GM19467 (cell line): ENCODE data around the gene GALNT10.
A peak's percentile ranks its signal among the peaks of the same experiment; 100 is the strongest.
"Not testable (repeated sequence)": the region's sequence is repeated elsewhere in the genome, so short reads cannot be mapped to it uniquely, and the experiment has no call there.

Source experiments
- ATAC-seq: cut with Tn5 transposase; IDR thresholded peaks from one replicate; pipeline ENCODE4 v1.9.1; 2021; ENCODE audit warnings: mild to moderate bottlenecking, moderate library complexity; ENCODE audit not compliant: unreplicated experiment

GALNT10 gene

DNA sequence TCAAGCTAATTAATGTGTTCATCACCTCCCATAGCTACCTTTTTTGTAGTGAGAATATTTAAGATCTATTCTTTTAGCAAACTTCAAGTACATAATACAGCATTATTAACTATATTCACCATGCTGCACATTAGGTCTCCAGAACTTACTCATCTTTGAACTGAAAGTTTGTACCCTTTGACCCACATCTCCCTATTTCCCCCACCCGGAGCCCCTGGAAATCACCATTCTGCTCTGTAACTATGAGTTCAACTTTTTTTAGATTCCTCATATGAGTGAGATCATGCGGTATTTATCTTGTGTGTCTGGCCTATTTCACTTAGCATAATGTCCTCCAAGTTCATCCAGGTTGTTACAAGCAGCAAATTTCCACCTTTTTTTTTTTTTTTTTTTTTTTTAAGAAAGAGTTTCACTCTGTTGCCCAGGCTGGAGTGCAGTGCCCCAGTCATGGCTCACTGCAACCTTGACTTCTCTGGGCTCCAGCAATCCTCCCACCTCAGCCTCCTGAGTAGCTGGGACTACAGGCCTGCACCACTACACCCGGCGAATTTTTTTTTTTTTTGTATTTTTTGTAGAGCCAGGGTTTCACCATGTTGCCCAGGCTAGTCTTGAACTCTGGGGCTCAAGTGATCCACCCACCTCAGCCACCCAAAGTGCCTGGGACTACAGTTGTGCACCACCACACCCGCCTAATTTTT, 154.9 kb downstream of the GALNT10 start:
- ATAC-seq = peak; percentile 67

DNA sequence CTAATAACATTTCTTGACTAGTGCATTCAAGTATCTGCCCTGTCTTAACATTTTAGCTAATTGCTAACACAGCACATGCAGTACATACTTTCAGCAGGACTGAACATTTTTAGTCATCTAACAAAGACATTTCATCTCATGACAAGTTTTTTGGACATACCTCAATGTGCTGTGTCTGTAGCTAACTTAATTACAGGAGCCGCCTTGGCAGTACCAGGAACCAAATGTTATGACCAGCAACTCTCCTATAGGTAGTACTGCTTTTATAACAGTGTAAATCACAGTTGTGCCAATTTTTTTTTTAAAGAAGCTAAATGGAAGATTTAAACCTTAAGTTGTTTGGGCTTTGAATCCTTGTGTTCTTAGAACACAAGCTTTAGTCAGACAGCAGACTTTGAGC, 155.9 kb downstream of the GALNT10 start:
- no peak for ATAC-seq

GRCh38 chr5:154349626-154350264, 159.2 kb downstream of the GALNT10 start:
- no peak for ATAC-seq

GRCh38 chr5:154351141-154351540, 160.6 kb downstream of the GALNT10 start:
- no peak for ATAC-seq

- no peak for ATAC-seq
Measured at GRCh38 chr5:154351566-154351965, 161.0 kb downstream of the GALNT10 start.

DNA sequence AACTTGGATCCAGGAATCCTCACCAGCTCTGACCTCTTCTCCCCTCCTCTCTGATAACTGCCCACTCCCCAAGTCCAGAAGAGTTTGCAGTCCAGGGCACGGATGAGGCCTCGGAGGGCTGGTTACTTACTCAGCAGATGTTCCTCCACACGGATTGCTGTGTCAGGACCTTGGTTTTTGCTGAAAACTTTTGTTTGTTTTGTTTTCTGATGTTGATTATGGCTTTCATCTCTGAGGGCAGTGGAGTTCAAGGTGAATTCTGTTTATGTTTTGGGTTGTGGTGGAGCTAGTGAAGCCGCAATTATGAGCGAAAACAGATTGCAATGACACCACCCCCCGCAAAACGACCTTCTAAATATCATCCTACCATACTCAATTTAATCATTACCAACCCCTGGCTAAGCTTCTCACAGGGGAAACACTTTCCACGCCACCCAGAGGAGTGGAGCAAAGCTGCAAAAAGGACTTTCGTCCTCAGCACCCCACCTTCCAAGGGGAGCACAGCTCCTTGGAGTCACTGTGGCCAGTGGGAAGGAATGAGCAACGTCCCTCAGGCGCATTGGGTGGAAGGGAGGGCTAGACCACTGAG, 162.5 kb downstream of the GALNT10 start:
- ATAC-seq = no peak

- no peak for ATAC-seq
Measured at GRCh38 chr5:154355129-154355611, 164.6 kb downstream of the GALNT10 start.

DNA sequence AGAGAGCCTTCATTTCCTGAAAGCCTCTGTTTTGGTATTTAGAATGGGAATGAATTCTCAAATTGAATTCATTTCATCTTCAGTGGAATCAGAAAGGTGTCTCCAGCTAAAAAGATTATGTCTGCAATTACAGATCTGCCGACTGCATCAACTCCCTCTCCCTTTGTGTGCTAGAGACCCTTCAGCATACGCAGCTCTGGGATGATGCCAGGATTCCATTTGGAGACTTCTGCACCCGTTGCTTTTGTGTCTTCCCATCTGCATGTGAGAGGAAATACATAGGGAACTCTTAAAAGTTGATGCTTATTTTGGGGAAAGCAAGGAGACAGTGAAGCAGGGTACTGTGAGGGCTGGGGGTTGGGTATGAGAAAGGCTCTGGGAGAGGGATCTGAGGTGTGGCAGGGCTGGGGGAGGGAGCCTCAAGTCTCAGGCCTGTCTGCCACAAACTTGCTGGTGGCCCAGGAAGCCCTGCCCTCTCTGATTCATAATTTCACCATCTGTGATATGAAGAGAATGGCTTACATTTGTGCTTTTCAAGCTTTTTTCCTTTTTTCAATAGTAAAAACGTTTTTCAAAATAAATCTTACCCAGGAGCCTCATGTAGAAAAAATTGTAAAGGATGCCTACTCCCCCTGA, 165.6 kb downstream of the GALNT10 start:
- no peak for ATAC-seq

- ATAC-seq = no peak
Measured at GRCh38 chr5:154356958-154357357, 166.4 kb downstream of the GALNT10 start.

DNA sequence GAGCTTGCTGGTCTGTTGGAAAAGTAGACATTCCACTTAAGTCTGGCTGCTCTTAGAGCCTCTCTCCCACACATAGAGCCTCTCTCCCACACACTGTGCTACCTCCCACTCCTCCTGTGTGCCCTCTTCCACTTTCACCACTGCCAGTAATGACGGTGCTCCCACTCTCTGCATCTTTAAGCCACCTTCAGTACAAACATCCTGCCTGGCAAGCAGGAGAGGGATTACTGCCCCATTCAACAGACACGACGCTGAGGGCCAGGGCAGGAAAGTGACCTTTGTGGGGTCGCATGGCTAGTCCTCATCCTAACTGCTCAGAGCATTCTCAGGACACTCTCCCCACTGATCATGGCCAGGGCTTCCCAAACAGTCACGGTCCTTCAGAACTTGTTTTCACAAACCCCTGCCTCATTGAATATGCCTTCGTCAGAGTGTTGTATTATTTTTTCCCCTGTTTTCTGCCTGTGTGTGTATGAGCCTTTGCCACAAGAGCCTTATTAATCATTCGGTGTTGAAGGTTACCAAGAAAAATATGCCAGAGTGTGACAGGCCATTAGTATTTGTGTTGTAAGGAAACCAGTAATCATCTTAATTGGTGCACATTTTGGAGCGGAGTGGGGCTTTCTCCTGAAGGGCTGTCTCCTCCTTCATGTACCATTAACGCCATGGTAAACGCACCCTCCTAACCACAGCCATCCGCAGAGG, 168.1 kb downstream of the GALNT10 start:
- no peak for ATAC-seq

- ATAC-seq = no peak
Measured at GRCh38 chr5:154359221-154359573, 168.7 kb downstream of the GALNT10 start.

- ATAC-seq = not testable (repeated sequence)
Measured at GRCh38 chr5:154360241-154360640, 169.7 kb downstream of the GALNT10 start.

DNA sequence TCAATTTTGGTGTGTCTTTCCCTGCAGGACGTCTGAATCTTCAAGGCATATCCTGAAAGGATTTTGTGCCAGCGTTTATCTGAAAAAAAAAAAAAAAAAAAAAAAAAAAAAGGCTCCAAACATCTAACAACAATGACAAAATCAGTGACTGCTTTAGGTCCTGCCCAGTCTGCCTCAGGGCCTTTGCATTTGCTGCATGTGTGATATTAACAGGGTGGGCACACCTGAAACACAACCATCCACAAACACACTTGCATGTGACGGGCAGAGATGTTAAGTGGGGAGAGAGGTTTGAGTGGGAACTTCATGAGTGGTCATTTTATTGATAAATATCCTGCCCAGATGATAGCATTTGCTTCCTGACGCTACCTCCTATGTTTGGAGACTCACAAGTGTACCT, 172.9 kb downstream of the GALNT10 start:
- no peak for ATAC-seq

DNA sequence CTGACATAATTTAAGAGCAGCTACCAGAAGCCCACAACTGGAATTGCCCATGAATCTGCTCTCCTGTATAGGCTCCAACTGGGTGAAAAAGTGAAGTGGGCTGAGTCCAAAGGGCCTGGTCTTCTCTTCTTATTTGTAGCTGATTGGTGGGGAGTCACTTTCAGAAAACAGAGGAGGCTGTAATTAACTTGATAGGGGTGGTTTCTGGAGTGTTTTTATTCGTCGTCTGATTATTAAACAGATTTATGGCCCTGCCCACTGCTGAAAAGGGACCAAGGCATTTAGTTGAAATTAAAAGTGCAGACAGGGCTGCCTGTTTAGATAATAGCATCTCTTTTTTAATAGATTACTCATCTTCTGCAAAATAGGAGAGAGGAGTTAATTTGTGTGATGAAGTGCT, 174.2 kb downstream of the GALNT10 start:
- no peak for ATAC-seq

DNA sequence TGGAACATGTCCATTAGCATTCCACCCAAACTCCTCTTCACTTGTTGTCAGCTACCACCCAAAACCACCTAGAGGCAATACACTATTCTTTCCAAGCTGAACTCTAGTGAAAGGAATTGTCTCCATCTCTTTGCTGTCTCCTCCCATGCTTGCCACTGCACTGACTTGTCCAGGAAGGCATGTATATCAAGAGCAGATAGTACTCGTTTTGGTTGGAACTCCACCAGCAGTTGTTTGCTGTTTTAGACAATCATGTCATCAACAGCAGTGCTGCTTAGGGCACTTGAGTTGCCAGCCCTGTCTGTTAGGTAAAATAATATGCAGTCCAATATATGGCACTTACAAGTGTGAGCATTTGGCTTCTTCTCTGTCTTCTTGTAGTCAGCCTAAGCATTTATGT, 175.3 kb downstream of the GALNT10 start:
- no peak for ATAC-seq

DNA sequence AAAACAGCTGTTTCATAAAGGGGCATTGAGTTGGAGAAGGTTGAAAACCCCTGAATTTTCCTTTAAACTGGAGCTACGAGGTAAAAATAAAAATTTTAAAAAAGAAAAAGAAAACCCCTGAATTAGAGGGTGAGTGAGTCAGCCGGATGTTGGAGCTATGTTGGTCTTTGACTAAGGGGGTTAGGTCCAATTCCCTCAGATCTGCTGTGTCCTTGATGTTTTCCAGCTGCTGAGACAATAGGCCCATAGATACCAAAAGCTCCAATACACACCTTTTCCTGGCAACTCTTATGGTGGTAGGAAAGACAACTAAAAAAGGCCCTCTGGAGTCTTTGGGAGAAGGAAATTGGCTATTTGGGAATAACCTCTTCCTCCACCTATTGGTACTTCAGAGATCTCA, 175.8 kb downstream of the GALNT10 start:
- no peak for ATAC-seq

DNA sequence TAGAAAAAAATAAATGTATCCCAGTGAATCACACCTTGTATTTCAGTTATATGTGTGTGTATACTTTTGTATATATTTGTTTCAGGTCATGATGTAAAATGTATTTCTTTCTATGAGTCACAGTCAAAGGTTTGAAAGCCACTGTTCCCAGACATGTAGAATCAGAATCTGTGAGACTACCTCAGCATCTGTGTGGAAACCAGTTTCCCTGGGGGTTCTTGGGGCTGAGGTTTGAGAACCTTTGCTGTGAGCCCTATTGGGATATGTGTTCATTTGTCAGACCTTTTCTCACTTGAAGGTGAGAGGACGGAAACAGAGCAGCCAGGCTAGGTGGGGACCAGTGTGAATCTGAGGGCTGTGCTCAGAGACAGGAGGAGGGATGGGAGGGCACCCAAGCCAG, 176.6 kb downstream of the GALNT10 start:
- no peak for ATAC-seq

DNA sequence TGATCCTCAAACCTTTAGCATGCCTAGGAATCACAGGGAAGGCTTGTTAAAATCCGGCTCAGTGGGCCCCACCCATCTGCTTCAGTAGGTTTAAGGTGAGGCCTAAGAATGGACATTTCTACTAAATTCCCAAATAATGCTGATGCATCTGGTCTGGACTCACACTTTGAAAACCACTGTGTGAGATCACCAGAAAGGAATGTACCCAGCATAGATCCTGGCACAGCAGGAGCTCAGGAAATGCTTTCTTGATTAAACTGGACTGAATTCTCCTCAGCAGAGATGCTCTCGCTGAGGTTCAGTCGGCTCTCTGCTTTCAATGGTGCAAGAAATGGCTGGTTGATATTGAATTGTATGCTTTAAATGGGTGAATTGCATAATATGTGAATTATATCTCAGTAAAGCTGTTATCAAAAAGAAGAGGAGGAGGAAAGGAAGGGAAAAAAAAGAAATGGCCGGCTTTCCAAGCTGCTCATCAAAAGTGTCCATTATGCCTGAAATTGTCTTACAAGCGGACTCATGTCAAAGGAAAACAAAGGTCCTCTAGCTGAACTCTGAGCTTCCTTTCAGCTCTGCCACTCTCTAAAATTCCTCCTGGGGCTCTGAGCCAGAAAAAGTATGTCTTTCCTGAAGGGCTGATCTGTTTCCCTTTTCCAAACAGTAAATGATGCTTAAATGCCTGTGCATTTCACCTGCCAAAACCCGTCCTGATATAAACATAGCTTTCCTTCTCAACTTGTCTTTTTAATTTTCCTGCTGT, 177.7 kb downstream of the GALNT10 start:
- ATAC-seq = no peak

DNA sequence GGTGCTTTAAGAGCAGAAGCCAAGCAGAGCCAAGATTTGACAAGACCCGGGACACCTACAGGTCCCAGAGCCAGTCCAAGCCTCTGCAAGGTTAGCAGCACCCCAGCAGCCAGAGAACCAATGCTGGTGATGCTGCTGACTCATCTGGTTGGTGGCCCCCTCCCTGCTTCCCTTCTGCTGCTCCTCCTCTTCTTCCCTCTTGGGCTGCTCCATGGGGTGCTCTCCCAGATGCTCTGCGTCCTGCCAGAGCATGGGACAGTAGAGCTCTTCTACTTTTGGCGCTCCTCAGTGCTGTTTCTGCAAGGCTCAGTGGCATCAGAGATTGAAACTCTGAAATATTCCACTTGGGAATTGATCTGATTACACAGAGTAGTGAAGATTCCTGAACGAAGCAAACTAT, 179.1 kb downstream of the GALNT10 start:
- ATAC-seq = no peak

DNA sequence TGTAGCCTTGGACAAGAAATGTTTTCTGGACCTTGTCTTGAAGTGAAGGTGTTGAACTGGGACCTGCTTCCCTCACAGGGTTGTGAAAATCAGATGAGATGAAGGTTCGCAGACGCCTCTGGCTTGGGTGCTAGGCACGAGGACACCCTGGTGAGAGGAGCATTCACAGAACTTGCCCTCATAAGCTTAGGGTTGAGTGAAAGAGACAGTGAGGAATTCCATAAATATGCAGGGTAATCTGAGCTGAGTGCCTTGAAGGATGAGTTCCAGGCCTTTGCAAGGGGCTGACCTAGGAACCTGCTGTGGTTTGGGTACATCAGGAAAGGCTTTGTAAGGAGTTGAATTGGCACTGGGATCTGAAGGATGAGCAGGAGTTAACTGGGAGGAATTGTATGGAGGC, 179.6 kb downstream of the GALNT10 start:
- ATAC-seq = no peak

DNA sequence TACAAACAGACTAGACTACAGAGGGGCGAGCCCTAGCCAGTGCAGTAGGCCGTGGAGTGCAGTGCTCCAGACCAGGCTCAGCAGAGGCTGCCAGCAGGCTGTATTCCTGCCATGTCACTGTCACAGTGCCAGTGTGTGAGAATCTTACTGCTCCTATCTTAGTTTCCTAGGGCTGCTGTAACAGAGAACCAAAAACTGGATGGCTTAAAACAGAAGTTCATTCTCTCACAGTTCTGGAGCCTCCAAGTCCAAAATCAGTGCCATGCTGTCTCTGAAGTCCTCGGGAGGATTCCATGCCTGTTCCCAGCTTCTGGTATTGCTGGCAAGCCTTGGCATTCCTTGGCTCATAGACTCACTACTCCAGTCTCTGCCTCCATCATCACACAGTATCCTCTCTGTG, 180.3 kb downstream of the GALNT10 start:
- no peak for ATAC-seq
